HPDE6-E6E7 (cell line): ENCODE results near the gene LRRK1.

Experiments used
- DNase-seq: peaks from one replicate; pipeline ENCODE4 v3.0.0; 2011; ENCODE audit warnings: missing footprints; ENCODE audit errors: extremely low spot score

The LRRK1 gene

GRCh38 chr15:100932676-100933348 is 13.7 kb downstream of the LRRK1 start:
- no peak for DNase-seq

- DNase-seq = no peak
Measured at GRCh38 chr15:100934166-100934565, 15.0 kb downstream of the LRRK1 start.

GRCh38 chr15:100934726-100935125 is 15.6 kb downstream of the LRRK1 start:
- DNase-seq = no peak

- no peak for DNase-seq
Measured at GRCh38 chr15:100937171-100937570, 18.0 kb downstream of the LRRK1 start.

GRCh38 chr15:100939791-100940190 is 20.6 kb downstream of the LRRK1 start:
- no peak for DNase-seq

GRCh38 chr15:100940767-100941379 is 21.7 kb downstream of the LRRK1 start:
- no peak for DNase-seq

- DNase-seq = no peak
Measured at GRCh38 chr15:100941536-100941935, 22.4 kb downstream of the LRRK1 start.

- DNase-seq = no peak
Measured at GRCh38 chr15:100942656-100943425, 23.7 kb downstream of the LRRK1 start.

- DNase-seq = no peak
Measured at GRCh38 chr15:100944244-100944895, 25.2 kb downstream of the LRRK1 start.

GRCh38 chr15:100944986-100945385 is 25.8 kb downstream of the LRRK1 start:
- DNase-seq = no peak

- DNase-seq = no peak
Measured at GRCh38 chr15:100947760-100948429, 28.7 kb downstream of the LRRK1 start.

- DNase-seq = no peak
Measured at GRCh38 chr15:100948430-100948762, 29.2 kb downstream of the LRRK1 start.

GRCh38 chr15:100949691-100950090 is 30.5 kb downstream of the LRRK1 start:
- DNase-seq = no peak

GRCh38 chr15:100951965-100952364 is 32.8 kb downstream of the LRRK1 start:
- DNase-seq = no peak

GRCh38 chr15:100952566-100952965 is 33.4 kb downstream of the LRRK1 start:
- DNase-seq = no peak

GRCh38 chr15:100958326-100959065 is 39.3 kb downstream of the LRRK1 start:
- no peak for DNase-seq

GRCh38 chr15:100959066-100960050 is 40.2 kb downstream of the LRRK1 start:
- DNase-seq = no peak

GRCh38 chr15:100966997-100967396 is 47.8 kb downstream of the LRRK1 start:
- no peak for DNase-seq

- DNase-seq = no peak
Measured at GRCh38 chr15:100968050-100968966, 49.2 kb downstream of the LRRK1 start.
